Measurements from ENCODE around the gene HTR4.

The HTR4 gene

GRCh38 chr5:148583421-148583965, 70.8 kb downstream of the HTR4 start:
- ChIA-PET CTCF (no interaction called here), POLR2A (ENCODE audit: low non-redundant PET) (interaction anchor here (0.7 kb wide), 1 partner anchor 9 kb away, joined by 3 read pairs; no protein-coding TSS in a partner anchor)
- DNase-seq (ENCODE audit: low spot score) = peak; percentile 41
- H3K27ac ChIP-seq = no peak overlapping the region
- no peak for TF ChIP-seq CTCF (conservative IDR thresholded peaks at IDR 0.05; ENCODE audit: low read depth)

- POLR2A ChIA-PET (ENCODE audit: low non-redundant PET) = no interaction called here
- CTCF ChIA-PET = interaction anchor here (0.6 to 0.7 kb wide), 2 partner anchors 117 to 805 kb away, joined by 3 to 4 read pairs; no protein-coding TSS in a partner anchor
- H3K27ac ChIP-seq = no peak overlapping the region
- no peak for DNase-seq (ENCODE audit: low spot score)
- TF ChIP-seq CTCF (conservative IDR thresholded peaks at IDR 0.05; ENCODE audit: low read depth) = no peak
These were observed 80.2 kb downstream of the HTR4 start for GRCh38 chr5:148574167-148574566.

GRCh38 chr5:148573374-148573773, 81.0 kb downstream of the HTR4 start:
- DNase-seq (ENCODE audit: low spot score) = no peak
- no peak overlapping the region for H3K27ac ChIP-seq
- TF ChIP-seq CTCF (conservative IDR thresholded peaks at IDR 0.05; ENCODE audit: low read depth) = no peak
- POLR2A ChIA-PET (ENCODE audit: low non-redundant PET) = no interaction called here
- CTCF ChIA-PET = interaction anchor here (0.6 kb wide), 1 partner anchor 8 kb away, joined by 3 read pairs; no protein-coding TSS in a partner anchor

- ChIA-PET CTCF (no interaction called here), POLR2A (ENCODE audit: low non-redundant PET) (no interaction called here)
- H3K27ac ChIP-seq = no peak overlapping the region
- peak; percentile 16 for DNase-seq (ENCODE audit: low spot score)
- TF ChIP-seq CTCF (conservative IDR thresholded peaks at IDR 0.05; ENCODE audit: low read depth) = no peak
These were observed 84.4 kb downstream of the HTR4 start for GRCh38 chr5:148569948-148570347.

GRCh38 chr5:148565148-148565547, 89.2 kb downstream of the HTR4 start:
- H3K27ac ChIP-seq = no peak overlapping the region
- POLR2A ChIA-PET (ENCODE audit: low non-redundant PET) = no interaction called here
- no peak for TF ChIP-seq CTCF (conservative IDR thresholded peaks at IDR 0.05; ENCODE audit: low read depth)
- DNase-seq (ENCODE audit: low spot score) = no peak
- CTCF ChIA-PET = interaction anchor here (0.6 to 0.7 kb wide), 5 partner anchors 13 to 566 kb away, joined by 4 to 7 read pairs (median 4); no protein-coding TSS in a partner anchor

GRCh38 chr5:148563021-148563420, 91.3 kb downstream of the HTR4 start:
- H3K27ac ChIP-seq = no peak overlapping the region
- ChIA-PET POLR2A (ENCODE audit: low non-redundant PET) (no interaction called here), CTCF (no interaction called here)
- TF ChIP-seq CTCF (conservative IDR thresholded peaks at IDR 0.05; ENCODE audit: low read depth) = no peak
- DNase-seq (ENCODE audit: low spot score) = no peak
